ENCODE results near the gene FOSL2.

Gene FOSL2

DNA sequence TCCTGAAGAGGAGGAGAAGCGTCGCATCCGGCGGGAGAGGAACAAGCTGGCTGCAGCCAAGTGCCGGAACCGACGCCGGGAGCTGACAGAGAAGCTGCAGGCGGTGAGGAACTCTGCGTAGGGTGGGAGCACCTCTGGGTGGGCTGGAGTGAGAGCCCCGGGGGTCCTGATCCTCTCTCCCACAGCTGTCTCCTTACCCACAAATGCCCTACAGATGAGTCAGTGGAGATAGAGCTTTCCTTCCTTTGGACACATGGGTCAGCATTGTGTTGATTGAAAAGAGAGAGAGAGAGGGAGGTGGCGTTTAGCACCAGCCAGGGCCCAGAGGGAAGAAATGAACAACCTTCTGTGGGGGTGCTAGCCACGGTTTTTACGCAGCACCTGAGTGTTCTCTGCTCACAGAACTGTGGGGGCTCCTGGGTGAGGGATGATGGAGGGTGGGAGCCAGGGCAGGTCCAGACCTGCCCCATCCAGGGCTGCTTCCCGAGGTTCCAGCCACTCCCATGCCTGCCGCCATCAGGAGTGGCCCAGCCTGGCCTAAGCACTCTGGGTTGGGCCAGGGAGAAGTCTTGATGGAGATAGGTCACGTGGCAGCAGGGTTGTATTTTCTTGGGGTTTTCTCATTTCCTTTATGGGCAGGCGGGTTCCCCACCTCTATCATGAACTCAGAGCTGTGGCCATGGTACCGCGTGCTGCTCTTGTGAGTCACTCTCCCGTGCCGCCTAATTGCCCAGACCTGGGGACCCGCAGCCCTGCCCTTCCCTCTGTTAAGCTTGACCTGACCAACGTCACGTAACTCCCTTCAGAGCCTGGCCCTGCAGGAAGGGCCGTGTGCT is 16.3 kb downstream of the FOSL2 start:
- H3K27ac ChIP-seq, result no peak overlapping the region
- H3K4me1 ChIP-seq (ENCODE audit: low read depth, poor library complexity, severe bottlenecking), result no peaks in the 10 kb centered on the region
- no peaks in the 10 kb centered on the region for H4K20me1 ChIP-seq (ENCODE audit: insufficient read depth)
- H3K4me3 ChIP-seq (IDR thresholded peaks at IDR 0.05; ENCODE audit: insufficient read depth, low read depth, low read length), result no peak overlapping the region
- TF ChIP-seq, protein P1, sequence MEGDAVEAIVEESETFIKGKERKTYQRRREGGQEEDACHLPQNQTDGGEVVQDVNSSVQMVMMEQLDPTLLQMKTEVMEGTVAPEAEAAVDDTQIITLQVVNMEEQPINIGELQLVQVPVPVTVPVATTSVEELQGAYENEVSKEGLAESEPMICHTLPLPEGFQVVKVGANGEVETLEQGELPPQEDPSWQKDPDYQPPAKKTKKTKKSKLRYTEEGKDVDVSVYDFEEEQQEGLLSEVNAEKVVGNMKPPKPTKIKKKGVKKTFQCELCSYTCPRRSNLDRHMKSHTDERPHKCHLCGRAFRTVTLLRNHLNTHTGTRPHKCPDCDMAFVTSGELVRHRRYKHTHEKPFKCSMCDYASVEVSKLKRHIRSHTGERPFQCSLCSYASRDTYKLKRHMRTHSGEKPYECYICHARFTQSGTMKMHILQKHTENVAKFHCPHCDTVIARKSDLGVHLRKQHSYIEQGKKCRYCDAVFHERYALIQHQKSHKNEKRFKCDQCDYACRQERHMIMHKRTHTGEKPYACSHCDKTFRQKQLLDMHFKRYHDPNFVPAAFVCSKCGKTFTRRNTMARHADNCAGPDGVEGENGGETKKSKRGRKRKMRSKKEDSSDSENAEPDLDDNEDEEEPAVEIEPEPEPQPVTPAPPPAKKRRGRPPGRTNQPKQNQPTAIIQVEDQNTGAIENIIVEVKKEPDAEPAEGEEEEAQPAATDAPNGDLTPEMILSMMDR (conservative IDR thresholded peaks at IDR 0.05; ENCODE audit: low read depth, low read length), result no peak
- no peaks in the 10 kb centered on the region for H3K79me2 ChIP-seq (ENCODE audit: insufficient read depth, low read depth)
- H2AFZ ChIP-seq (ENCODE audit: low read depth), result no peak overlapping the region
- no peak overlapping the region for H3K4me2 ChIP-seq
- no peak overlapping the region for H3K9ac ChIP-seq
- H3K27me3 ChIP-seq (ENCODE audit: insufficient read depth, low read depth), result no peaks in the 10 kb centered on the region
- no peaks in the 10 kb centered on the region for H3K36me3 ChIP-seq (ENCODE audit: insufficient read depth)

DNA sequence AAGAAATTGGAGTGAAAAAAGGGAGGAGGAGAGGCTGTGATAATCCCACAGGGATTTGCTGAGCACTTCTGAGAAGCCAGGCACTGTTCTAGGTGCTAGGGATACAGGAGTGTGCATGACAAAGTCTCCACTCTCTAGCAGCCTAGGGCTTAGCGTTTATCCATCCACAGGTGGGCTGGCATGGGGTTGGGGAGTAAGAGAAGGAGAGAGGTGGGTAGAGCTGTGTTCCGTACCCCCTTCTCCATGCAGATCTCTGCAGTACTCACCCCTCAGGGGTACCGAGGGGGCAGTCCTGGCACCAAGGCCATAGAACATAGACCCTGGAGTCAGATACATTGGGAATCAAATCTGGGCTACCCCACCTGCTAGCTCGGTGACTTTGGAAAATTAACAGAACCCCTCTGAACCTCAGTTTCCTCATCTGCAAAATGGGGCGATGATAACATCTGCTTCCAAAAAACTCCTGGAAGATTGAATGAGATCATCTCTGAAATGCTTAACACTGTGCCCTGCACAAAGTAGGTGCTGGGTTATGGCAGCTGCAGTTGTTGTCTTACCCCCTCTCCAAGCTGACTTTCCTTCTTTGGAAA is 18.6 kb downstream of the FOSL2 start:
- Histone ChIP-seq H3K79me2 (ENCODE audit: insufficient read depth, low read depth) (no peaks in the 10 kb centered on the region), H4K20me1 (ENCODE audit: insufficient read depth) (no peaks in the 10 kb centered on the region), H3K36me3 (ENCODE audit: insufficient read depth) (no peaks in the 10 kb centered on the region), H3K27me3 (ENCODE audit: insufficient read depth, low read depth) (no peaks in the 10 kb centered on the region), H3K9ac (no peak overlapping the region), H3K27ac (no peak overlapping the region), H3K4me3 (IDR thresholded peaks at IDR 0.05; ENCODE audit: insufficient read depth, low read depth, low read length) (no peak overlapping the region), H3K4me1 (ENCODE audit: low read depth, poor library complexity, severe bottlenecking) (no peaks in the 10 kb centered on the region), H2AFZ (ENCODE audit: low read depth) (no peak overlapping the region), H3K4me2 (no peak overlapping the region)
- TF ChIP-seq, protein P1 (conservative IDR thresholded peaks at IDR 0.05; ENCODE audit: low read depth, low read length), result no peak

DNA sequence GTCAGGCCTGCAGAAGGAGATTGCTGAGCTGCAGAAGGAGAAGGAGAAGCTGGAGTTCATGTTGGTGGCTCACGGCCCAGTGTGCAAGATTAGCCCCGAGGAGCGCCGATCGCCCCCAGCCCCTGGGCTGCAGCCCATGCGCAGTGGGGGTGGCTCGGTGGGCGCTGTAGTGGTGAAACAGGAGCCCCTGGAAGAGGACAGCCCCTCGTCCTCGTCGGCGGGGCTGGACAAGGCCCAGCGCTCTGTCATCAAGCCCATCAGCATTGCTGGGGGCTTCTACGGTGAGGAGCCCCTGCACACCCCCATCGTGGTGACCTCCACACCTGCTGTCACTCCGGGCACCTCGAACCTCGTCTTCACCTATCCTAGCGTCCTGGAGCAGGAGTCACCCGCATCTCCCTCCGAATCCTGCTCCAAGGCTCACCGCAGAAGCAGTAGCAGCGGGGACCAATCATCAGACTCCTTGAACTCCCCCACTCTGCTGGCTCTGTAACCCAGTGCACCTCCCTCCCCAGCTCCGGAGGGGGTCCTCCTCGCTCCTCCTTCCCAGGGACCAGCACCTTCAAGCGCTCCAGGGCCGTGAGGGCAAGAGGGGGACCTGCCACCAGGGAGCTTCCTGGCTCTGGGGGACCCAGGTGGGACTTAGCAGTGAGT is 19.4 kb downstream of the FOSL2 start:
- Histone ChIP-seq H4K20me1 (ENCODE audit: insufficient read depth) (no peaks in the 10 kb centered on the region), H3K4me2 (no peak overlapping the region), H3K36me3 (ENCODE audit: insufficient read depth) (no peaks in the 10 kb centered on the region), H3K4me1 (ENCODE audit: low read depth, poor library complexity, severe bottlenecking) (no peaks in the 10 kb centered on the region), H3K27me3 (ENCODE audit: insufficient read depth, low read depth) (no peaks in the 10 kb centered on the region), H3K9ac (no peak overlapping the region), H2AFZ (ENCODE audit: low read depth) (no peak overlapping the region), H3K79me2 (ENCODE audit: insufficient read depth, low read depth) (no peaks in the 10 kb centered on the region), H3K27ac (no peak overlapping the region), H3K4me3 (IDR thresholded peaks at IDR 0.05; ENCODE audit: insufficient read depth, low read depth, low read length) (no peak overlapping the region)
- TF ChIP-seq, protein P1 (conservative IDR thresholded peaks at IDR 0.05; ENCODE audit: low read depth, low read length), result no peak

DNA sequence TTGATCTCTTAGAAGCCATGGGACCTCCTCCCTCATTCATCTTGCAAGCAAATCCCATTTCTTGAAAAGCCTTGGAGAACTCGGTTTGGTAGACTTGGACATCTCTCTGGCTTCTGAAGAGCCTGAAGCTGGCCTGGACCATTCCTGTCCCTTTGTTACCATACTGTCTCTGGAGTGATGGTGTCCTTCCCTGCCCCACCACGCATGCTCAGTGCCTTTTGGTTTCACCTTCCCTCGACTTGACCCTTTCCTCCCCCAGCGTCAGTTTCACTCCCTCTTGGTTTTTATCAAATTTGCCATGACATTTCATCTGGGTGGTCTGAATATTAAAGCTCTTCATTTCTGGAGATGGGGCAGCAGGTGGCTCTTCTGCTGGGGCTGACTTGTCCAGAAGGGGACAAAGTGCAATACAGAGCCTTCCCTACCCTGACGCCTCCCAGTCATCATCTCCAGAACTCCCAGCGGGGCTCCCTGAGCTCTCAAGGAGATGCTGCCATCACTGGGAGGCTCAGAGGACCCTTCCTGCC is 20.0 kb downstream of the FOSL2 start:
- Histone ChIP-seq H3K79me2 (ENCODE audit: insufficient read depth, low read depth) (no peaks in the 10 kb centered on the region), H2AFZ (ENCODE audit: low read depth) (no peak overlapping the region), H3K27me3 (ENCODE audit: insufficient read depth, low read depth) (no peaks in the 10 kb centered on the region), H3K4me2 (no peak overlapping the region), H3K9ac (no peak overlapping the region), H3K4me3 (IDR thresholded peaks at IDR 0.05; ENCODE audit: insufficient read depth, low read depth, low read length) (no peak overlapping the region), H4K20me1 (ENCODE audit: insufficient read depth) (no peaks in the 10 kb centered on the region), H3K27ac (no peak overlapping the region), H3K36me3 (ENCODE audit: insufficient read depth) (no peaks in the 10 kb centered on the region), H3K4me1 (ENCODE audit: low read depth, poor library complexity, severe bottlenecking) (no peaks in the 10 kb centered on the region)
- TF ChIP-seq, protein P1 (conservative IDR thresholded peaks at IDR 0.05; ENCODE audit: low read depth, low read length), result no peak

All from KMS-11 (cell line).